K562 (cell line): ENCODE data around the gene MDFIC. TPM values are rescaled to one million over a fixed set of nuclear protein-coding genes. Genes with fewer than 3 reads are reported as not detected.
A peak's percentile ranks its signal among the peaks of the same experiment; 100 is the strongest.

Experiments used
- ATAC-seq: fragments of 200-7000 bp; cut with Tn5 transposase; 3 replicates; pipeline ENCODE4 v1.9.1; 2020; ENCODE audit warnings: moderate library complexity
- Bru-seq: library from RNA; stranded (reverse); fragments of 400-500 nt; gene quantifications from one replicate; lab custom pipeline; 2021; lab: Mats Ljungman, UMichigan
- BruChase-seq, 2 experiments: library from RNA; stranded (reverse); fragments of 400-500 nt; gene quantifications; one replicate each; lab custom pipeline; 2021; lab: Mats Ljungman, UMichigan
- BruUV-seq: library from RNA; stranded (reverse); fragments of 400-500 nt; replicated peaks from 2 replicates; lab custom pipeline; 2021; lab: Mats Ljungman, UMichigan
- CTCF ChIA-PET: fragments of 300-600 bp; formaldehyde crosslinking; extraction: SDS; loops from one replicate; lab custom pipeline; 2021; ENCODE audit warnings: low intra/inter-chr PET ratio; lab: Yijun Ruan, JAX
- POLR2A ChIA-PET: fragments of 300-600, 350-650 bp; sonication (Branson Sonifier 250); formaldehyde crosslinking; extraction: SDS; loops from one replicate; lab custom pipeline; 2021; ENCODE audit warnings: antibody characterized with exemption, inconsistent platforms; lab: Yijun Ruan, JAX
- DNase-seq, 4 experiments: peaks; one replicate each; pipeline versions ENCODE4 v3.0.0 to v3.0.0-alpha.2; 2011 to 2018; ENCODE audit warnings: low spot score in 3 of 4, mixed read lengths in 3 of 4; ENCODE audit errors: extremely low read depth in 1 of 4
- FAIRE-seq: peaks from 2 replicates; lab custom pipeline; 2011; peaks lifted over from hg19 to GRCh38; lab: Jason Lieb, UNC
- H2AFZ ChIP-seq: 2 replicates; pipeline ENCODE4 v1.6.0; 2011; ENCODE audit warnings: low read depth, low read length, control low read depth, inconsistent platforms
- H3K27ac ChIP-seq: fragments of 200-600 bp; 3 replicates; pipeline ENCODE4 v1.8.0; 2011; ENCODE audit warnings: low read depth, mild to moderate bottlenecking, control low read depth, inconsistent platforms, low read length, moderate library complexity, mixed read lengths; ENCODE audit errors: extremely low read depth
- H3K27me3 ChIP-seq, 2 experiments: fragments of 300-600 bp in 1 of 2; 2 replicates in 1 of 2; 3 replicates in 1 of 2; pipeline versions ENCODE4 v1.6.0 to v1.8.0; 2011; ENCODE audit warnings: inconsistent platforms in 2 of 2, low read length in 2 of 2, mild to moderate bottlenecking in 1 of 2, mixed read lengths in 1 of 2, moderate library complexity in 1 of 2; ENCODE audit not compliant: control insufficient read depth in 2 of 2, insufficient read depth in 2 of 2
- H3K36me3 ChIP-seq: fragments of 300-600 bp; 3 replicates; pipeline ENCODE4 v1.8.0; 2011; ENCODE audit warnings: mild to moderate bottlenecking, low read length, inconsistent platforms; ENCODE audit not compliant: control insufficient read depth, insufficient read depth
- H3K4me1 ChIP-seq, 2 experiments: fragments of 200-600 bp in 1 of 2; replicated peaks in 1 of 2; 2 replicates in 1 of 2; 3 replicates in 1 of 2; pipeline versions ENCODE4 v1.5.1 to v1.8.0; 2011; ENCODE audit warnings: inconsistent platforms in 2 of 2, low read length in 2 of 2, mild to moderate bottlenecking in 1 of 2, mixed read lengths in 1 of 2, moderate library complexity in 1 of 2; ENCODE audit not compliant: control insufficient read depth in 2 of 2, insufficient read depth in 2 of 2
- H3K4me2 ChIP-seq: 2 replicates; pipeline ENCODE4 v1.6.1; 2011; ENCODE audit warnings: low read length, control low read depth, inconsistent platforms, mixed read lengths; ENCODE audit not compliant: insufficient read depth
- H3K4me3 ChIP-seq: fragments of 200-600 bp; sonication (generic), shearing (Covaris generic); 2 replicates; pipeline ENCODE4 v1.5.1; 2016; ENCODE audit warnings: control low read depth, inconsistent platforms
- H3K79me2 ChIP-seq: fragments of 200-600 bp; 3 replicates; pipeline ENCODE4 v1.8.0; 2011; ENCODE audit warnings: low read length, inconsistent platforms; ENCODE audit not compliant: control insufficient read depth, insufficient read depth
- H3K9ac ChIP-seq, 2 experiments: 2 replicates each; pipeline versions ENCODE4 v1.6.0 to v1.6.1; 2011; ENCODE audit warnings: low read depth in 2 of 2, low read length in 2 of 2, control low read depth in 1 of 2, inconsistent platforms in 1 of 2, mild to moderate bottlenecking in 1 of 2, mixed read lengths in 1 of 2; ENCODE audit not compliant: insufficient read depth in 1 of 2
- H3K9me1 ChIP-seq: one replicate; pipeline ENCODE4 v1.6.0; 2011; ENCODE audit warnings: inconsistent platforms, mild to moderate bottlenecking, low read length, moderate library complexity; ENCODE audit not compliant: control insufficient read depth, insufficient read depth
- H3K9me3 ChIP-seq: replicated peaks from 2 replicates; pipeline ENCODE4 v1.5.1; 2011; ENCODE audit warnings: low read depth, low read length, inconsistent platforms; ENCODE audit not compliant: control insufficient read depth, insufficient read depth
- H4K20me1 ChIP-seq: replicated peaks from 2 replicates; pipeline ENCODE4 v1.6.1; 2011; ENCODE audit warnings: low read length, inconsistent platforms, mixed read lengths; ENCODE audit not compliant: control insufficient read depth, insufficient read depth
- ATF1 ChIP-seq, 2 experiments: fragments of 450-650 bp in 1 of 2; IDR thresholded peaks; 2 replicates each; pipeline ENCODE4 v1.6.1; 2016; ENCODE audit warnings: missing compliant biosample characterization in 1 of 2, missing genetic modification characterization in 1 of 2
- ATF3 ChIP-seq, 2 experiments: fragments of 450-650 bp in 1 of 2; sonication (generic) in 1 of 2; formaldehyde crosslinking in 1 of 2; IDR thresholded peaks in 1 of 2; conservative IDR thresholded peaks in 1 of 2; 2 replicates each; pipeline versions ENCODE4 v1.6.1 to v1.8.1; 2016 to 2023; ENCODE audit warnings: mild to moderate bottlenecking in 2 of 2, moderate library complexity in 2 of 2, inconsistent platforms in 1 of 2, missing genetic modification reagents in 1 of 2
- BDP1 ChIP-seq: IDR thresholded peaks from 3 replicates; pipeline ENCODE4 v1.6.1; 2011; ENCODE audit not compliant: insufficient read length, insufficient read depth
- MED1 ChIP-seq: sonication (generic); formaldehyde crosslinking; IDR thresholded peaks from 2 replicates; pipeline ENCODE4 v1.8.1; 2023; ENCODE audit warnings: missing genetic modification reagents, borderline replicate concordance
- NR2C1 ChIP-seq, 2 experiments: fragments of 450-650 bp; IDR thresholded peaks; 2 replicates each; pipeline ENCODE4 v1.6.1; 2017; ENCODE audit warnings: mild to moderate bottlenecking in 2 of 2, antibody characterized with exemption in 1 of 2, inconsistent platforms in 1 of 2, missing compliant biosample characterization in 1 of 2, missing genetic modification characterization in 1 of 2
- RBFOX2 ChIP-seq: fragments of 200-400 bp; formaldehyde crosslinking; IDR thresholded peaks from 2 replicates; pipeline ENCODE4 v1.6.1; 2017; ENCODE audit warnings: low read depth, mild to moderate bottlenecking, low read length, moderate library complexity
- SRSF3 ChIP-seq: fragments of 200-400 bp; formaldehyde crosslinking; IDR thresholded peaks from 2 replicates; pipeline ENCODE4 v1.6.1; 2016; ENCODE audit warnings: mild to moderate bottlenecking, low read length, moderate library complexity; ENCODE audit not compliant: insufficient read depth
- TSHZ1 ChIP-seq: fragments of 250-450 bp; sonication (Bioruptor Pico); IDR thresholded peaks from 2 replicates; pipeline ENCODE4 v1.4.0; 2020; ENCODE audit warnings: mild to moderate bottlenecking, moderate library complexity
- ZNF140 ChIP-seq: fragments of 250-450 bp; sonication (Bioruptor Pico); IDR thresholded peaks from 2 replicates; pipeline ENCODE4 v1.8.0; 2021; ENCODE audit warnings: moderate library complexity, mild to moderate bottlenecking, inconsistent platforms
- WGBS: fragments of 100-300 bp; shearing (Covaris generic); methylation state at CpG from one replicate; pipeline ENCODE4 v1.1.6; 2016; ENCODE audit warnings: low coverage, mixed read lengths; ENCODE audit not compliant: insufficient coverage; ENCODE audit errors: missing lambda C conversion rate; 5-methylcytosine and 5-hydroxymethylcytosine counted together
- in situ Hi-C: fragments of 300-500 bp; cut with MboI; formaldehyde crosslinking; loops from 4 replicates; pipeline ENCODE4 v1.15.0; 2018; ENCODE audit warnings: inconsistent platforms, mixed read lengths
- intact Hi-C: fragments of 100-400 bp; cut with micrococcal nuclease; formaldehyde crosslinking; loops from 2 replicates; pipeline ENCODE4 v1.14.2; 2022
- long read RNA-seq, 3 experiments: library from polyadenylated mRNA in 2 of 3; library from RNA in 1 of 3; unstranded in 2 of 3; stranded (forward) in 1 of 3; transcript quantifications; one replicate each; pipeline ENCODE4 v2.0.0, GENCODE V29; 2019 to 2022
- polyA minus RNA-seq, 3 experiments: library from RNA; depleted of rRNA, polyadenylated mRNA; stranded (reverse); fragments of >200 nt; gene quantifications; 2 replicates each; pipeline ENCODE4 v1.2.3, GENCODE V29; 2011
- polyA plus RNA-seq, 8 experiments: library from polyadenylated mRNA; depleted of rRNA in 4 of 8; stranded (reverse) in 5 of 8; unstranded in 3 of 8; fragments of >200 nt; fragmentation: Nextera tagmentation in 2 of 8; fragmentation: Illumina TruSeq in 1 of 8; extraction: Ambion mirVana in 2 of 8; extraction: Trizol in 1 of 8; gene quantifications; 2 replicates each; pipeline versions ENCODE4 v1.2.1 to v1.2.3, GENCODE V29; 2011 to 2014; ENCODE audit warnings: inconsistent platforms in 1 of 8, missing spikeins in 1 of 8
- total RNA-seq, 7 experiments: library from RNA; depleted of rRNA in 6 of 7; stranded (reverse); fragments of >200 nt in 6 of 7; fragmentation: Illumina TruSeq in 2 of 7; extraction: Trizol in 2 of 7; gene quantifications; 2 replicates each; pipeline versions ENCODE4 v1.2.1 to v1.2.3, GENCODE V29; 2011 to 2021; ENCODE audit warnings: low replicate concordance in 1 of 7
- TF ChIP-seq, protein P1 (sequence below): fragments of 250-450 bp; sonication (Bioruptor Pico); IDR thresholded peaks from 2 replicates; pipeline ENCODE4 v1.9.0; 2021; ENCODE audit warnings: mild to moderate bottlenecking

The MDFIC gene, protein sequence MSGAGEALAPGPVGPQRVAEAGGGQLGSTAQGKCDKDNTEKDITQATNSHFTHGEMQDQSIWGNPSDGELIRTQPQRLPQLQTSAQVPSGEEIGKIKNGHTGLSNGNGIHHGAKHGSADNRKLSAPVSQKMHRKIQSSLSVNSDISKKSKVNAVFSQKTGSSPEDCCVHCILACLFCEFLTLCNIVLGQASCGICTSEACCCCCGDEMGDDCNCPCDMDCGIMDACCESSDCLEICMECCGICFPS
- total RNA-seq (2011; cell fraction: chromatin; rRNA removed; ENCODE audit: low replicate concordance): not detected in 2 replicates
- total RNA-seq (2011; cell fraction: nucleolus; rRNA removed): not detected in 2 replicates
- total RNA-seq (2011; cell fraction: nucleoplasm; rRNA removed): not detected in 2 replicates
- total RNA-seq (2014; rRNA removed): not detected in 2 replicates
- not detected in 2 replicates for total RNA-seq (2014; rRNA removed; fragmentation: Illumina TruSeq; extraction: Trizol)
- total RNA-seq (2015; rRNA removed; fragmentation: Illumina TruSeq; extraction: Trizol): not detected in 2 replicates
- total RNA-seq (2021): 0.13 and 0.27 TPM in 2 replicates
- not detected in 2 replicates for polyA plus RNA-seq (2011; rRNA removed)
- not detected in 2 replicates for polyA plus RNA-seq (2011; cell fraction: cytosol; rRNA removed)
- not detected in 2 replicates for polyA plus RNA-seq (2011; cell fraction: nucleus; rRNA removed)
- 0.04 and 0.05 TPM in 2 replicates for polyA plus RNA-seq (2012)
- polyA plus RNA-seq (2014; fragmentation: Illumina TruSeq; extraction: Trizol): not detected in 2 replicates
- polyA plus RNA-seq (2014; fragmentation: Nextera tagmentation; extraction: Ambion mirVana): not detected
- 0.24 TPM in 1 of 2 replicates, not detected in the other for polyA plus RNA-seq (2014; rRNA removed)
- polyA minus RNA-seq (2011; rRNA and poly(A)+ RNA removed): 0.28 TPM in 1 of 2 replicates, not detected in the other
- not detected in 2 replicates for polyA minus RNA-seq (2011; cell fraction: cytosol; rRNA and poly(A)+ RNA removed)
- polyA minus RNA-seq (2011; cell fraction: nucleus; rRNA and poly(A)+ RNA removed): not detected in 2 replicates
- percentile 5 among the genes with signal in this experiment for Bru-seq, nascent RNA
- BruChase-seq, experiment 1, labeled RNA remaining after a 2-hour chase: percentile 10 among the genes with signal in this experiment
- BruChase-seq, experiment 2, labeled RNA remaining after a 6-hour chase: percentile 6 among the genes with signal in this experiment
- long read RNA-seq, experiment 1: 0 reads
- long read RNA-seq, experiment 2: 0 reads
- long read RNA-seq, experiment 3: 0 reads

GRCh38 chr7:114922026-114922651 lies at the start of gene MDFIC:
MDFIC (plus strand) TSS chr7:114922094; CDS start chr7:114923034, 940 bp downstream.
- no peaks in the 10 kb centered on the region for H3K9me3 ChIP-seq
- no TSS peak for BruUV-seq
- POLR2A ChIA-PET: no interaction called here
- TF ChIP-seq, protein P1, sequence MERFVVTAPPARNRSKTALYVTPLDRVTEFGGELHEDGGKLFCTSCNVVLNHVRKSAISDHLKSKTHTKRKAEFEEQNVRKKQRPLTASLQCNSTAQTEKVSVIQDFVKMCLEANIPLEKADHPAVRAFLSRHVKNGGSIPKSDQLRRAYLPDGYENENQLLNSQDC: no peak
- TF ChIP-seq ATF3 (IDR thresholded peaks at IDR 0.05) (no peak), ATF3 (CRISPR knock-in tag; conservative IDR thresholded peaks at IDR 0.05) (no peak), ZNF140 (CRISPR knock-in tag) (no peak), TSHZ1 (CRISPR knock-in tag) (no peak), SRSF3 (no peak), RBFOX2 (no peak), ATF1 (CRISPR knock-in tag; IDR thresholded peaks at IDR 0.05) (no peak), ATF1 (tag; IDR thresholded peaks at IDR 0.05) (no peak), MED1 (CRISPR knock-in tag) (no peak), BDP1 (no peak), NR2C1 (IDR thresholded peaks at IDR 0.05) (no peak), NR2C1 (tag; IDR thresholded peaks at IDR 0.05) (no peak)

More at GRCh38 chr7:114922026-114922651, at the start of gene MDFIC:
- peaks cover 0 to 6% of the 10 kb centered on the region in 2 experiments; a peak in 1 of 5 replicates for H3K4me1 ChIP-seq
- ATAC-seq (0 out of 3 replicates have a peak, but pooled peaks have one; percentile 29), FAIRE-seq (no peak), DNase-seq (no peak)
- H3K36me3 ChIP-seq: no peaks in the 10 kb centered on the region
- 6% methylated on average over 37 of the region's 55 CpGs for WGBS
- H3K4me3 ChIP-seq: no peak within 1 kb of the TSS
- no peaks in the 10 kb centered on the region; a peak in 1 of 5 replicates for H3K27me3 ChIP-seq
- intact Hi-C loops (no loop called here), in situ Hi-C loops (no loop called here)
- no peaks in the 10 kb centered on the region for H3K9me1 ChIP-seq
- no peak within 1 kb of the TSS for H3K4me2 ChIP-seq
- no peak within 1 kb of the TSS for H3K27ac ChIP-seq
- CTCF ChIA-PET: interaction anchor here (0.6 kb wide), 1 partner anchor 160 kb away, joined by 3 read pairs; no protein-coding TSS in a partner anchor
- no peak within 1 kb of the TSS for H2AFZ ChIP-seq
- H3K79me2 ChIP-seq: no peaks in the 10 kb centered on the region
- no peaks in the 10 kb centered on the region for H4K20me1 ChIP-seq
- H3K9ac ChIP-seq: no peak within 1 kb of the TSS
